Activated CD4-positive, alpha-beta T cell treated with anti-CD3 and anti-CD28 coated beads, Interleukin-2, amount 50 U/mL, for 1 hour (primary cell): ENCODE results near the gene TSKS.
"Not testable (repeated sequence)": the region's sequence is repeated elsewhere in the genome, so short reads cannot be mapped to it uniquely, and the experiment has no call there.

Experiments
- DNase-seq: peaks from one replicate; pipeline ENCODE4 v3.0.0-alpha.2; 2020

Gene TSKS

GRCh38 chr19:49764341-49764740 lies 1.2 kb upstream of the TSKS start:
- DNase-seq, result no peak

- DNase-seq, result no peak
These were observed 1.3 kb downstream of the TSKS start for GRCh38 chr19:49761625-49762311.

GRCh38 chr19:49761249-49761624 lies 1.9 kb downstream of the TSKS start:
- DNase-seq, result no peak

- DNase-seq, result no peak
These were observed 4.8 kb downstream of the TSKS start for GRCh38 chr19:49758292-49758691.

- DNase-seq, result no peak
These were observed 7.2 kb downstream of the TSKS start for GRCh38 chr19:49755956-49756355.

- no peak for DNase-seq
These were observed 10.4 kb downstream of the TSKS start for GRCh38 chr19:49752701-49753100.

- no peak for DNase-seq
These were observed 13.3 kb downstream of the TSKS start for GRCh38 chr19:49749771-49750170.

- DNase-seq, result no peak
These were observed 13.9 kb downstream of the TSKS start for GRCh38 chr19:49749055-49749716.

- peak; percentile 40 for DNase-seq
These were observed 16.7 kb downstream of the TSKS start for GRCh38 chr19:49746206-49746958.

- no peak for DNase-seq
These were observed 18.1 kb downstream of the TSKS start for GRCh38 chr19:49744946-49745381.

- no peak for DNase-seq
These were observed 21.8 kb downstream of the TSKS start for GRCh38 chr19:49741210-49741844.

GRCh38 chr19:49739933-49740332 lies 23.2 kb downstream of the TSKS start:
- no peak for DNase-seq

- no peak for DNase-seq
These were observed 24.0 kb downstream of the TSKS start for GRCh38 chr19:49739098-49739497.

GRCh38 chr19:49738268-49738667 lies 24.8 kb downstream of the TSKS start:
- no peak for DNase-seq

- DNase-seq, result no peak
These were observed 32.9 kb downstream of the TSKS start for GRCh38 chr19:49730166-49730565.

- DNase-seq, result no peak
These were observed 35.7 kb downstream of the TSKS start for GRCh38 chr19:49727217-49728030.

GRCh38 chr19:49719420-49719819 lies 43.7 kb downstream of the TSKS start:
- DNase-seq, result not testable (repeated sequence)

- DNase-seq, result no peak
These were observed 44.1 kb downstream of the TSKS start for GRCh38 chr19:49718991-49719390.

GRCh38 chr19:49718511-49718910 lies 44.6 kb downstream of the TSKS start:
- DNase-seq, result no peak

- no peak for DNase-seq
These were observed 47.0 kb downstream of the TSKS start for GRCh38 chr19:49716154-49716553.

- no peak for DNase-seq
These were observed 49.8 kb downstream of the TSKS start for GRCh38 chr19:49713236-49713845.

GRCh38 chr19:49712397-49712859 lies 50.7 kb downstream of the TSKS start:
- DNase-seq, result no peak
